Mesenchymal stem cell (in vitro differentiated cells and primary cell): ENCODE data around the gene SOWAHA. TPM values are rescaled to one million over a fixed set of nuclear protein-coding genes. Genes with fewer than 3 reads are reported as not detected.

Source experiments
- DNase-seq: peaks from one replicate; pipeline ENCODE4 v3.0.0-alpha.2; 2013
- H2AFZ ChIP-seq: one replicate; pipeline ENCODE4 v1.6.1; 2013; ENCODE audit warnings: low read depth, mild to moderate bottlenecking, control low read depth, inconsistent platforms, low read length, moderate library complexity
- H2AK5ac ChIP-seq: 2 replicates; pipeline ENCODE4 v1.6.1; 2013; ENCODE audit warnings: low read length, moderate library complexity, mild to moderate bottlenecking, inconsistent platforms; ENCODE audit not compliant: severe bottlenecking
- H2BK120ac ChIP-seq: one replicate; pipeline ENCODE4 v1.6.1; 2013; ENCODE audit warnings: low read depth, mild to moderate bottlenecking, inconsistent platforms, low read length, moderate library complexity
- H2BK12ac ChIP-seq, 2 experiments: one replicate each; pipeline ENCODE4 v1.6.1; 2013; ENCODE audit warnings: inconsistent platforms in 2 of 2, low read length in 2 of 2, mild to moderate bottlenecking in 2 of 2, moderate library complexity in 2 of 2, control low read depth in 1 of 2
- H2BK15ac ChIP-seq: one replicate; pipeline ENCODE4 v1.6.1; 2013; ENCODE audit warnings: mild to moderate bottlenecking, low read depth, inconsistent platforms; ENCODE audit not compliant: poor library complexity, severe bottlenecking
- H2BK5ac ChIP-seq: 2 replicates; pipeline ENCODE4 v1.6.1; 2013; ENCODE audit warnings: low read depth, mild to moderate bottlenecking, low read length, control low read depth, inconsistent platforms; ENCODE audit not compliant: poor library complexity, severe bottlenecking
- H3K14ac ChIP-seq, 2 experiments: one replicate each; pipeline ENCODE4 v1.6.1; 2013; ENCODE audit warnings: inconsistent platforms in 2 of 2, low read length in 2 of 2, control low read depth in 1 of 2, mild to moderate bottlenecking in 1 of 2, moderate library complexity in 1 of 2
- H3K18ac ChIP-seq, 2 experiments: one replicate each; pipeline ENCODE4 v1.6.1; 2013; ENCODE audit warnings: inconsistent platforms in 2 of 2, low read length in 2 of 2, control low read depth in 1 of 2, low read depth in 1 of 2, mild to moderate bottlenecking in 1 of 2
- H3K23ac ChIP-seq, 2 experiments: one replicate each; pipeline ENCODE4 v1.6.1; 2013; ENCODE audit warnings: inconsistent platforms in 2 of 2, low read length in 2 of 2, mild to moderate bottlenecking in 2 of 2, moderate library complexity in 2 of 2, control low read depth in 1 of 2
- H3K27ac ChIP-seq: 2 replicates; pipeline ENCODE4 v1.5.1; 2013; ENCODE audit warnings: mild to moderate bottlenecking, moderate library complexity, low read length, control low read depth, inconsistent platforms; ENCODE audit not compliant: poor library complexity, severe bottlenecking
- H3K27me3 ChIP-seq, 2 experiments: 2 replicates each; pipeline versions ENCODE4 v1.6.1 to v1.7.0; 2013; ENCODE audit warnings: low read length in 2 of 2, mild to moderate bottlenecking in 2 of 2, moderate library complexity in 2 of 2, control low read depth in 1 of 2, inconsistent platforms in 1 of 2; ENCODE audit not compliant: control insufficient read depth in 1 of 2, insufficient read depth in 1 of 2
- H3K36me3 ChIP-seq, 2 experiments: 2 replicates each; pipeline versions ENCODE4 v1.6.1 to v1.7.0; 2013; ENCODE audit warnings: low read length in 2 of 2, control low read depth in 1 of 2, inconsistent platforms in 1 of 2, low read depth in 1 of 2, mild to moderate bottlenecking in 1 of 2; ENCODE audit not compliant: insufficient read depth in 2 of 2, control insufficient read depth in 1 of 2
- H3K4ac ChIP-seq, 2 experiments: one replicate each; pipeline ENCODE4 v1.6.1; 2013; ENCODE audit warnings: inconsistent platforms in 2 of 2, low read length in 2 of 2, mild to moderate bottlenecking in 2 of 2, moderate library complexity in 2 of 2, control low read depth in 1 of 2, low read depth in 1 of 2
- H3K4me1 ChIP-seq: 2 replicates; pipeline ENCODE4 v1.6.1; 2013; ENCODE audit warnings: low read depth, low read length, control low read depth; ENCODE audit not compliant: control insufficient read depth, insufficient read depth
- H3K4me2 ChIP-seq: 2 replicates; pipeline ENCODE4 v1.6.1; 2013; ENCODE audit warnings: low read length, mild to moderate bottlenecking, inconsistent platforms; ENCODE audit not compliant: poor library complexity, severe bottlenecking
- H3K4me3 ChIP-seq, 2 experiments: 2 replicates each; pipeline versions ENCODE4 v1.5.1 to v1.7.0; 2013; ENCODE audit warnings: low read length in 2 of 2, mild to moderate bottlenecking in 2 of 2, control low read depth in 1 of 2, low read depth in 1 of 2; ENCODE audit not compliant: insufficient read depth in 1 of 2
- H3K79me1 ChIP-seq: replicated peaks from 2 replicates; pipeline ENCODE4 v1.6.1; 2013; ENCODE audit warnings: mild to moderate bottlenecking, control low read depth, low read length, inconsistent platforms; ENCODE audit not compliant: poor library complexity, severe bottlenecking
- H3K9ac ChIP-seq: 2 replicates; pipeline ENCODE4 v1.7.0; 2013; ENCODE audit warnings: mild to moderate bottlenecking, low read length, moderate library complexity
- H3K9me3 ChIP-seq: 2 replicates; pipeline ENCODE4 v1.7.0; 2013; ENCODE audit warnings: mild to moderate bottlenecking, low read length; ENCODE audit not compliant: control insufficient read depth
- H4K8ac ChIP-seq: one replicate; pipeline ENCODE4 v1.6.1; 2013; ENCODE audit warnings: inconsistent platforms, mild to moderate bottlenecking, low read length, moderate library complexity
- H4K91ac ChIP-seq: one replicate; pipeline ENCODE4 v1.6.1; 2013; ENCODE audit warnings: mild to moderate bottlenecking, low read length, inconsistent platforms
- WGBS: methylation state at CpG from one replicate; pipeline ENCODE4 v1.1.7; 2013; ENCODE audit warnings: mixed read lengths; 5-methylcytosine and 5-hydroxymethylcytosine counted together
- polyA plus RNA-seq, 2 experiments: library from polyadenylated mRNA; stranded (reverse); fragments of 200-250 nt; gene quantifications; one replicate each; pipeline ENCODE4 v1.2.3, GENCODE V29; 2013

The SOWAHA gene
- 0.01 TPM for polyA plus RNA-seq (2013, experiment 1 of 2)
- 0.04 TPM for polyA plus RNA-seq (2013, experiment 2 of 2)

DNA sequence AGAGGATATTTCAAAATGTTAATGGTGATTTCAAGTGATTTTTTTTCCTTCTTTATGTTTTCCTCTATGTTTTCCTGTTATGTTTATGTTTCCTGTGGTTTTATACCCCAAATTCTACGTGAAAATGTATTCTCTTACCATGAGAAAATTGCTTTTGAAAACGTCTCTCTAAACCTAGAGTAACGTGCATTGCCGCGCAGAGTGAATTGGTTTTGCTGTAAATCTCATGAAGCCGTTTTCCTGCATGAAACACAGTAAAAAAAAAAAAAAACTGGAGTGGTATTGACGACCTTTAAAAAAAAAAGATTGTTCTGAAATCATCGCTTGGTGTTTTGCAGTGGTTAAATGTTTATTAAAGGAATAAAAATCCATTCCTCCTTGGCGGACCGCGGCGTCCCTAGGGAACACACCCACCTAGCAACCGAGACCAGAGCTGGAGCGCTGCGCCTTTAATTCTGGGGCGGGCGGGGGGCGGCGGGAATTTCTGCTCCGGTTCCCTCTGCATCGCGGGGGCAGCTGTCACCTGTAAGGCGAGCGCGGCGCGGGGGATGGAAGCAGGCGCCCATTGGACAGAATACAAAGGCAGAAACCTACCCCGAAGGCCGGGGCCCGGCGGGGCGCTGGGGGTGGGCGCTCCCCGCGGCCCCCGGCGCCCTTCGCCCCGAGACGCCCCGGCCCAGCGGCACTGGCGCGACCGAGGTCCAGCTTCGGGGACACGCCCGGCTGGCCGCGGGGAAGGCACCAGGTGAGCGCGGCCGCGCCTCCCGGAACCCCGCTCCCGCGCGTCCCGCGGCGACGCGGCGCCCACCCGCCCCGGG lies at the start of gene SOWAHA:
Gene SOWAHA, plus strand, starts transcription at position 522 of the 818 bp plus-strand sequence. CDS start 320 bp downstream, outside the sequence.
- Histone ChIP-seq H3K4me1 (peaks cover 19% of the 10 kb centered on the region), H4K91ac (no peak within 1 kb of the TSS), H3K23ac (peak within 1 kb of the TSS in 1 of 2 experiments; percentile 72), H2BK5ac (no peak within 1 kb of the TSS), H2AK5ac (no peak within 1 kb of the TSS), H3K9ac (no peak within 1 kb of the TSS), H3K36me3 (peaks cover 0 to 7% of the 10 kb centered on the region in 2 experiments), H3K79me1 (no peaks in the 10 kb centered on the region), H3K18ac (peak within 1 kb of the TSS in 1 of 2 experiments; percentile 34), H4K8ac (peak within 1 kb of the TSS; percentile 71), H3K27me3 (peaks cover 25 to 44% of the 10 kb centered on the region in 2 experiments), H3K4me3 (peak within 1 kb of the TSS in 1 of 2 experiments; percentile 57), H2AFZ (peak within 1 kb of the TSS; percentile 86), H2BK15ac (peak within 1 kb of the TSS; percentile 12), H3K27ac (no peak within 1 kb of the TSS), H3K14ac (no peak within 1 kb of the TSS), H2BK120ac (peak within 1 kb of the TSS; percentile 34), H3K9me3 (no peaks in the 10 kb centered on the region), H3K4me2 (peak within 1 kb of the TSS; percentile 97), H2BK12ac (no peak within 1 kb of the TSS), H3K4ac (no peak within 1 kb of the TSS)
- DNase-seq = no peak
- 3% methylated on average over 63 of the region's 68 CpGs for WGBS

DNA sequence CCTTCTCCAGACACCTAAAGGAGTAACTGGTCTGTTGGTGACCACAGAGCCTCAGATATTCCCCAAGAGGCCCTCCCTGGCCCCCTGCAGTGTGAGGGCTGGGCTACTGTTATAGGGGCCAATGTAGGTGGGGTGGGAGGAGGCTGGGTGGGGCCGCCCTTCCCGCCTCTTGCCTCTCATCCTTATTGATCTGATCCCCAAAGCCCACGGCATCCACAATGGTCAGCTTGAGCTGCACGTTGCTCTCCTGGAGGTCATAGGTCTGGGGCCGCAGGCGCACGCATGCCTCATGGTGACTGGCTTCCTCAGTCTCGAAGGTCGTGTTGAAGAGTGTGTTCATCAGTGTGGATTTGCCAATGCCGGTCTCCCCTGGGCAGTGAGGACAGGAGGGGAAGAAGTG lies 49.1 kb upstream of the SOWAHA start:
- H3K4me3 ChIP-seq = no peak overlapping the region
- H2BK15ac ChIP-seq = no peak overlapping the region
- DNase-seq = no peak
- no peak overlapping the region for H2BK12ac ChIP-seq
- H3K9me3 ChIP-seq = no peaks in the 10 kb centered on the region
- no peak overlapping the region for H3K9ac ChIP-seq
- H2BK5ac ChIP-seq = no peak overlapping the region
- no peak overlapping the region for H3K27ac ChIP-seq
- H3K4me1 ChIP-seq = peaks cover 18% of the 10 kb centered on the region
- H3K79me1 ChIP-seq = peaks cover 33% of the 10 kb centered on the region
- H3K18ac ChIP-seq = no peak overlapping the region
- no peak overlapping the region for H2AFZ ChIP-seq
- no peak overlapping the region for H3K4me2 ChIP-seq
- H3K23ac ChIP-seq = no peak overlapping the region
- H3K4ac ChIP-seq = no peak overlapping the region
- H3K36me3 ChIP-seq = peaks cover 60 to 74% of the 10 kb centered on the region in 2 experiments
- no peak overlapping the region for H2BK120ac ChIP-seq
- H4K8ac ChIP-seq = no peak overlapping the region
- WGBS = 97% methylated on average over 8 of the region's 10 CpGs
- H3K27me3 ChIP-seq = no peaks in the 10 kb centered on the region
- no peak overlapping the region for H3K14ac ChIP-seq
- H4K91ac ChIP-seq = no peak overlapping the region
- no peak overlapping the region for H2AK5ac ChIP-seq

DNA sequence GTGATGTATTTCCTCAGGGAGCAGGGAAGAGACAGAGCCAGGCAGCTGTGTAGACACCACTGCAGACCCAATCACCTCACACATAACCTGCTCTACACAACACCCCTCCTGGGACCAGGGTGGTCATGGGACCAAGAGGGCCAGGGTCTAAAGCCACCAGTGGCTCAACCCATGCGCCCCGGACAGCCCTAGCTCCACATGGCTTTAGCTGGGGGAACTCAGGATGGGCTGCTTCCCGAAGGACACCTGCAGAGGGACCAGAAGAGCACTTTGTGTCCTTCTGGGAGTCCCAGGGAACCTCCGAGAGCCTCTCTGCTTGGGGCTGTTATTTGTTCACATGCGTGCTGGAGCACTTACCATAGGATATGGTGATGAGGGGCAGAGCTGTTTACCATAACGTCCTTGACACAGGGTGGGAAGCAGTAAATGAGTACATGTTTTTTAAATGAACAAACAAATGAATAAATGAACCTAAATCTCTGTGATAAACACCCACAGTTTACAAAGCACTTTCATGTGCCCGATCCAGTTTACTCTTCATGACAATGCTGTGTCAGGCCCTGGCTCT lies 48.3 kb upstream of the SOWAHA start:
- Histone ChIP-seq H2BK120ac (no peak overlapping the region), H2BK12ac (no peak overlapping the region), H3K27ac (no peak overlapping the region), H3K79me1 (peaks cover 38% of the 10 kb centered on the region), H3K27me3 (no peaks in the 10 kb centered on the region), H3K4ac (no peak overlapping the region), H4K91ac (no peak overlapping the region), H3K14ac (no peak overlapping the region), H2BK15ac (no peak overlapping the region), H3K9me3 (no peaks in the 10 kb centered on the region), H2AFZ (no peak overlapping the region), H3K4me1 (peaks cover 16% of the 10 kb centered on the region), H3K23ac (no peak overlapping the region), H3K4me3 (no peak overlapping the region), H2AK5ac (no peak overlapping the region), H4K8ac (no peak overlapping the region), H2BK5ac (no peak overlapping the region), H3K4me2 (no peak overlapping the region), H3K18ac (no peak overlapping the region), H3K9ac (no peak overlapping the region), H3K36me3 (peaks cover 53 to 67% of the 10 kb centered on the region in 2 experiments)
- DNase-seq = no peak
- 97% methylated on average over 6 of the region's 7 CpGs for WGBS

DNA sequence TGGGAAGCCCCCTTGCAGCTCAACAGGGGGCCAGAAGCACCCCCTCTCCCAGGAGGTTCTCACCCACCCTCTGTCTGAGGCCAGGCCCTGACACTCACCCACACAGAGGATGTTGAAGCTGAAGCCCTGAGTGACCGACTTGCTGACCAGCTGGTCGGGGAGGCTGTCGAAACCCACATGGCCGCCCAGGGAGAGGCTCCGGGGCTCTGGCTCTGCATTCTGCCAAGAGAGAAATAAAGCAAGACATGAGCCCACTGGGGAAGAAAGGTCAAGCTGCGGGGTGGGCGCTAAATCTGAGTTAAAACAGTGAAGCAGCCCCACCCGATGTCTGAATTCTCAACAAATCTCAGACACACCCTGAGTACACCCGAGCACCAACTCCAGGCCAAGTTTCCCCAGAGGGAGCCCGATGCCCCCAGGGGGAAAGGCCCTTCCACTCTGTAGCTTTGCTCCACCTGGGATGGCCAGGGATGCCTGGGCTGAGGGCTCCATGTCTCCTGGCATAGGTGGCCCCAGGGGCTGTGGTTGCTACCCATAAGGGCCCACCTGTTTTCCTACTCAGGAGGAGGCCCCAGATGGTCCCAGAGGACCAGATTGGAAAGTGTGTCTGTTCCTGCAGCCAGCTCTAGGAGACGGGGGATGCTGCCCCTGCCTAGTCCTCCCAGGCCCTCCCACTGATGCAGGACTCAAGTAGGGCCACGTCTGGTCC lies 47.6 kb upstream of the SOWAHA start:
- Histone ChIP-seq H3K4me2 (no peak overlapping the region), H3K14ac (no peak overlapping the region), H4K91ac (no peak overlapping the region), H3K4ac (no peak overlapping the region), H2BK5ac (no peak overlapping the region), H4K8ac (no peak overlapping the region), H3K4me1 (peaks cover 16% of the 10 kb centered on the region), H2BK12ac (no peak overlapping the region), H3K79me1 (peaks cover 38% of the 10 kb centered on the region), H3K23ac (no peak overlapping the region), H3K27me3 (no peaks in the 10 kb centered on the region), H3K27ac (no peak overlapping the region), H3K36me3 (peaks cover 46 to 60% of the 10 kb centered on the region in 2 experiments), H3K4me3 (no peak overlapping the region), H2BK120ac (no peak overlapping the region), H3K9ac (no peak overlapping the region), H2AFZ (no peak overlapping the region), H3K9me3 (no peaks in the 10 kb centered on the region), H2BK15ac (no peak overlapping the region), H2AK5ac (no peak overlapping the region), H3K18ac (no peak overlapping the region)
- WGBS = 97% methylated on average over 12 of the region's 12 CpGs
- DNase-seq = no peak
